HEK293 (cell line): ENCODE results near the gene MED17.

Source experiments
- CTCF ChIA-PET: fragments of 350-600 bp; formaldehyde crosslinking; extraction: SDS; loops from one replicate; lab custom pipeline; 2021; ENCODE audit warnings: antibody characterized with exemption; lab: Yijun Ruan, JAX
- POLR2A ChIA-PET: fragments of 300-600 bp; formaldehyde crosslinking; extraction: SDS; loops from one replicate; lab custom pipeline; 2020; ENCODE audit warnings: antibody characterized with exemption, inconsistent platforms; lab: Yijun Ruan, JAX
- H3K27ac ChIP-seq: fragments of 200-500 bp; sonication (Bioruptor generic); 2 replicates; pipeline ENCODE4 v1.5.1; 2014; ENCODE audit warnings: low read depth, low read length, control low read depth, inconsistent platforms; ENCODE audit errors: extremely low read depth
- H3K36me3 ChIP-seq, 2 experiments: fragments of 200-500 bp in 1 of 2; sonication (Bioruptor generic) in 1 of 2; 1 replicate in 1 of 2; 2 replicates in 1 of 2; pipeline ENCODE4 v1.5.1; 2014 to 2017; ENCODE audit warnings: inconsistent platforms in 2 of 2, low read length in 2 of 2; ENCODE audit not compliant: control insufficient read depth in 2 of 2, insufficient read depth in 1 of 2
- H3K4me1 ChIP-seq: fragments of 200-500 bp; sonication (Bioruptor generic); 2 replicates; pipeline ENCODE4 v1.5.1; 2014; ENCODE audit warnings: mild to moderate bottlenecking, low read length, inconsistent platforms; ENCODE audit not compliant: control insufficient read depth, insufficient read depth
- H3K4me3 ChIP-seq: 2 replicates; pipeline ENCODE4 v1.5.1; 2011; ENCODE audit warnings: low read depth, mild to moderate bottlenecking, control low read depth, low read length, moderate library complexity
- H3K9me3 ChIP-seq: fragments of 200-500 bp; sonication (Bioruptor generic); 2 replicates; pipeline ENCODE4 v1.5.1; 2014; ENCODE audit warnings: low read depth, low read length, inconsistent platforms; ENCODE audit not compliant: control insufficient read depth, insufficient read depth
- FEZF1 ChIP-seq: fragments of 450-650 bp; formaldehyde crosslinking; IDR thresholded peaks from 2 replicates; pipeline ENCODE4 v1.5.1; 2016; ENCODE audit warnings: missing biosample characterization, missing genetic modification characterization
- GFI1B ChIP-seq: fragments of 450-650 bp; formaldehyde crosslinking; IDR thresholded peaks from 2 replicates; pipeline ENCODE4 v1.5.1; 2016; ENCODE audit warnings: missing biosample characterization, missing genetic modification characterization
- MEIS1 ChIP-seq: sonication (generic); formaldehyde crosslinking; IDR thresholded peaks from 2 replicates; pipeline ENCODE4 v1.8.1; 2022; ENCODE audit warnings: missing genetic modification reagents, mild to moderate bottlenecking, borderline replicate concordance
- MZF1 ChIP-seq: fragments of 450-650 bp; formaldehyde crosslinking; IDR thresholded peaks from 2 replicates; pipeline ENCODE4 v1.5.1; 2017; ENCODE audit warnings: missing biosample characterization, missing genetic modification characterization, borderline replicate concordance
- OSR2 ChIP-seq: fragments of 450-650 bp; formaldehyde crosslinking; IDR thresholded peaks from 2 replicates; pipeline ENCODE4 v1.5.1; 2016; ENCODE audit warnings: missing biosample characterization, missing genetic modification characterization
- ZEB2 ChIP-seq: fragments of 450-650 bp; formaldehyde crosslinking; IDR thresholded peaks from 2 replicates; pipeline ENCODE4 v1.5.1; 2016; ENCODE audit warnings: missing biosample characterization, missing genetic modification characterization
- ZFHX2 ChIP-seq: fragments of 450-650 bp; formaldehyde crosslinking; conservative IDR thresholded peaks from 2 replicates; pipeline ENCODE4 v1.5.1; 2016; ENCODE audit warnings: missing biosample characterization, missing genetic modification characterization
- ZNF112 ChIP-seq: fragments of 450-650 bp; formaldehyde crosslinking; IDR thresholded peaks from 2 replicates; pipeline ENCODE4 v1.5.0; 2017; ENCODE audit warnings: missing biosample characterization, missing genetic modification characterization
- ZNF157 ChIP-seq: fragments of 450-650 bp; formaldehyde crosslinking; IDR thresholded peaks from 2 replicates; pipeline ENCODE4 v1.5.1; 2016; ENCODE audit warnings: missing biosample characterization, missing genetic modification characterization
- ZNF169 ChIP-seq: fragments of 450-650 bp; formaldehyde crosslinking; IDR thresholded peaks from 2 replicates; pipeline ENCODE4 v1.5.1; 2016; ENCODE audit warnings: missing biosample characterization, missing genetic modification characterization
- ZNF354C ChIP-seq: fragments of 450-650 bp; formaldehyde crosslinking; IDR thresholded peaks from 2 replicates; pipeline ENCODE4 v1.5.1; 2016; ENCODE audit warnings: missing biosample characterization, missing genetic modification characterization, low read depth, borderline replicate concordance
- ZNF404 ChIP-seq: fragments of 450-650 bp; formaldehyde crosslinking; IDR thresholded peaks from 2 replicates; pipeline ENCODE4 v1.5.1; 2017; ENCODE audit warnings: missing biosample characterization, missing genetic modification characterization
- ZNF501 ChIP-seq: fragments of 450-650 bp; formaldehyde crosslinking; IDR thresholded peaks from 2 replicates; pipeline ENCODE4 v1.5.1; 2016; ENCODE audit warnings: missing biosample characterization, missing genetic modification characterization
- ZNF580 ChIP-seq: fragments of 450-650 bp; formaldehyde crosslinking; IDR thresholded peaks from 2 replicates; pipeline ENCODE4 v1.5.1; 2016; ENCODE audit warnings: missing biosample characterization, missing genetic modification characterization
- ZNF747 ChIP-seq: fragments of 450-650 bp; formaldehyde crosslinking; IDR thresholded peaks from 2 replicates; pipeline ENCODE4 v1.5.1; 2016; ENCODE audit warnings: missing biosample characterization, missing genetic modification characterization
- ZNF843 ChIP-seq: fragments of 450-650 bp; formaldehyde crosslinking; IDR thresholded peaks from 2 replicates; pipeline ENCODE4 v1.5.1; 2016; ENCODE audit warnings: missing biosample characterization, missing genetic modification characterization
- TF ChIP-seq, protein P1 (sequence below): fragments of 450-650 bp; formaldehyde crosslinking; IDR thresholded peaks from 2 replicates; pipeline ENCODE4 v1.5.1; 2016; ENCODE audit warnings: missing biosample characterization, missing genetic modification characterization, low read depth
- TF ChIP-seq, protein P2 (sequence below): fragments of 450-650 bp; formaldehyde crosslinking; IDR thresholded peaks from 2 replicates; pipeline ENCODE4 v1.5.1; 2016; ENCODE audit warnings: missing biosample characterization, missing genetic modification characterization
- TF ChIP-seq, protein P3 (sequence below): fragments of 450-650 bp; formaldehyde crosslinking; IDR thresholded peaks from 2 replicates; pipeline ENCODE4 v1.5.1; 2016; ENCODE audit warnings: missing biosample characterization, missing genetic modification characterization

The MED17 gene

GRCh38 chr11:93857413-93858120 lies 73.5 kb downstream of the MED17 start (continued):
- TF ChIP-seq ZNF354C (tag by site-specific recombination) (no peak), ZNF843 (tag by site-specific recombination) (no peak), FEZF1 (tag by site-specific recombination) (0 out of 2 replicates have a peak, but pooled peaks have one; percentile 7), GFI1B (tag by site-specific recombination) (peak; percentile 34; the same call in 1 of the 2 replicates), MEIS1 (CRISPR knock-in tag) (no peak)

DNA sequence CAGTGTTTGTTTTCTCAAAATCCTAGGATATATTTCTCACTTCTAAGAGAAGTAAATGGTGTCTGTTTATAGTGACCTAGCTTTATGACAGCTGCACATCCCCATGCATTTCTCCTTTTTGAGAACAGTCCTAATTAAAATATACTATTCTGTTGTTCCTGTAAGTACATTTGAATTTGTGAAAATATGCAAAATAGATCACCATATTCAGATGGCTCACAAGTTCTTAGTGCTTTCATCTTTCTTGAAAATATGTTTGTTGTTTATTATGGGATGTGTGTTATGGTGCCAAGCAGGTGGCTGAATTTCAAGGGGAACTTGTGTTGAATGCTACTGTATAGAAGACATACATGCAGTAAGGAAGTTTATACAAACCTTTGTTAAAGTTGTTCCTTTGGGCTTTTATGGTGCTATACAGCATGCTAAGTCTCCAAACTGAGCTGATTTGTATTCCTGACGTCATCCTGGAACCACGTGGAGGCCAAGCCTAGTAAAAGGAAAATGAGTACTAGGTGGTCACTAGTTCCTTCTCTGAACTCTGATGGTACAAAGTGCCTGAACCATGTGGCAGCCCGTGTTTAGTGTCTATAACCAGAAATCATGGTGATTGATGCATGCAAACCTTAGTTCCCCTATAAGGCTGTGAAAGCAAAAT lies 74.2 kb downstream of the MED17 start:
- Histone ChIP-seq H3K4me1 (no peaks in the 10 kb centered on the region), H3K27ac (no peak overlapping the region), H3K9me3 (no peaks in the 10 kb centered on the region), H3K4me3 (no peak overlapping the region), H3K36me3 (no peaks in the 10 kb centered on the region)
- ChIA-PET CTCF (interaction anchor here (0.6 to 2.1 kb wide), 3 partner anchors 37 to 1626 kb away, joined by 3 to 9 read pairs (median 7); no protein-coding TSS in a partner anchor), POLR2A (interaction anchor here (0.5 kb wide), 1 partner anchor 89 kb away, joined by 5 read pairs; no protein-coding TSS in a partner anchor)
- TF ChIP-seq, protein P1, sequence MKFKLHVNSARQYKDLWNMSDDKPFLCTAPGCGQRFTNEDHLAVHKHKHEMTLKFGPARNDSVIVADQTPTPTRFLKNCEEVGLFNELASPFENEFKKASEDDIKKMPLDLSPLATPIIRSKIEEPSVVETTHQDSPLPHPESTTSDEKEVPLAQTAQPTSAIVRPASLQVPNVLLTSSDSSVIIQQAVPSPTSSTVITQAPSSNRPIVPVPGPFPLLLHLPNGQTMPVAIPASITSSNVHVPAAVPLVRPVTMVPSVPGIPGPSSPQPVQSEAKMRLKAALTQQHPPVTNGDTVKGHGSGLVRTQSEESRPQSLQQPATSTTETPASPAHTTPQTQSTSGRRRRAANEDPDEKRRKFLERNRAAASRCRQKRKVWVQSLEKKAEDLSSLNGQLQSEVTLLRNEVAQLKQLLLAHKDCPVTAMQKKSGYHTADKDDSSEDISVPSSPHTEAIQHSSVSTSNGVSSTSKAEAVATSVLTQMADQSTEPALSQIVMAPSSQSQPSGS (tag by site-specific recombination): peak; percentile 36; the same call in 1 of the 2 replicates
- TF ChIP-seq ZNF501 (tag by site-specific recombination): no peak
- TF ChIP-seq ZNF747 (tag by site-specific recombination): no peak

- TF ChIP-seq, protein P2, sequence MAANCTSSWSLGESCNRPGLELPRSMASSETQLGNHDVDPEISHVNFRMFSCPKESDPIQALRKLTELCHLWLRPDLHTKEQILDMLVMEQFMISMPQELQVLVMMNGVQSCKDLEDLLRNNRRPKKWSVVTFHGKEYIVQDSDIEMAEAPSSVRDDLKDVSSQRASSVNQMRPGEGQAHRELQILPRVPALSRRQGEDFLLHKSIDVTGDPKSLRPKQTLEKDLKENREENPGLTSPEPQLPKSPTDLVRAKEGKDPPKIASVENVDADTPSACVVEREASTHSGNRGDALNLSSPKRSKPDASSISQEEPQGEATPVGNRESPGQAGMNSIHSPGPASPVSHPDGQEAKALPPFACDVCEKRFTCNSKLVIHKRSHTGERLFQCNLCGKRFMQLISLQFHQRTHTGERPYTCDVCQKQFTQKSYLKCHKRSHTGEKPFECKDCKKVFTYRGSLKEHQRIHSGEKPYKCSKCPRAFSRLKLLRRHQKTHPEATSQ: no peak
- TF ChIP-seq ZEB2 (tag by site-specific recombination) (no peak), ZFHX2 (tag by site-specific recombination) (no peak), ZNF580 (tag by site-specific recombination) (no peak), ZNF112 (no peak), ZNF169 (tag by site-specific recombination) (no peak), OSR2 (tag by site-specific recombination) (no peak), ZNF404 (tag by site-specific recombination) (no peak), MZF1 (tag by site-specific recombination) (no peak), ZNF157 (tag by site-specific recombination) (no peak), ZNF747 (tag by site-specific recombination) (no peak)
- TF ChIP-seq, protein P3, sequence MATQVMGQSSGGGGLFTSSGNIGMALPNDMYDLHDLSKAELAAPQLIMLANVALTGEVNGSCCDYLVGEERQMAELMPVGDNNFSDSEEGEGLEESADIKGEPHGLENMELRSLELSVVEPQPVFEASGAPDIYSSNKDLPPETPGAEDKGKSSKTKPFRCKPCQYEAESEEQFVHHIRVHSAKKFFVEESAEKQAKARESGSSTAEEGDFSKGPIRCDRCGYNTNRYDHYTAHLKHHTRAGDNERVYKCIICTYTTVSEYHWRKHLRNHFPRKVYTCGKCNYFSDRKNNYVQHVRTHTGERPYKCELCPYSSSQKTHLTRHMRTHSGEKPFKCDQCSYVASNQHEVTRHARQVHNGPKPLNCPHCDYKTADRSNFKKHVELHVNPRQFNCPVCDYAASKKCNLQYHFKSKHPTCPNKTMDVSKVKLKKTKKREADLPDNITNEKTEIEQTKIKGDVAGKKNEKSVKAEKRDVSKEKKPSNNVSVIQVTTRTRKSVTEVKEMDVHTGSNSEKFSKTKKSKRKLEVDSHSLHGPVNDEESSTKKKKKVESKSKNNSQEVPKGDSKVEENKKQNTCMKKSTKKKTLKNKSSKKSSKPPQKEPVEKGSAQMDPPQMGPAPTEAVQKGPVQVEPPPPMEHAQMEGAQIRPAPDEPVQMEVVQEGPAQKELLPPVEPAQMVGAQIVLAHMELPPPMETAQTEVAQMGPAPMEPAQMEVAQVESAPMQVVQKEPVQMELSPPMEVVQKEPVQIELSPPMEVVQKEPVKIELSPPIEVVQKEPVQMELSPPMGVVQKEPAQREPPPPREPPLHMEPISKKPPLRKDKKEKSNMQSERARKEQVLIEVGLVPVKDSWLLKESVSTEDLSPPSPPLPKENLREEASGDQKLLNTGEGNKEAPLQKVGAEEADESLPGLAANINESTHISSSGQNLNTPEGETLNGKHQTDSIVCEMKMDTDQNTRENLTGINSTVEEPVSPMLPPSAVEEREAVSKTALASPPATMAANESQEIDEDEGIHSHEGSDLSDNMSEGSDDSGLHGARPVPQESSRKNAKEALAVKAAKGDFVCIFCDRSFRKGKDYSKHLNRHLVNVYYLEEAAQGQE (tag by site-specific recombination): no peak
- CTCF ChIA-PET: no interaction called here
- H3K27ac ChIP-seq: no peak overlapping the region
- POLR2A ChIA-PET: no interaction called here
- no peaks in the 10 kb centered on the region for H3K9me3 ChIP-seq
- no peak overlapping the region for H3K4me3 ChIP-seq
- H3K36me3 ChIP-seq: no peaks in the 10 kb centered on the region
- H3K4me1 ChIP-seq: no peaks in the 10 kb centered on the region
These were observed 77.7 kb downstream of the MED17 start for GRCh38 chr11:93861808-93862207.
